MM.1S (cell line): Measurements from ENCODE around the gene MAEL.

Source experiments
- DNase-seq: peaks from one replicate; pipeline ENCODE4 v3.0.0-alpha.2; 2015
- H2AFZ ChIP-seq: fragments of 300-600 bp; sonication (generic); 2 replicates; pipeline ENCODE4 v1.6.0; 2016; ENCODE audit warnings: antibody characterized with exemption, low read length
- H3F3A ChIP-seq: fragments of 300-600 bp; sonication (generic); 2 replicates; pipeline ENCODE4 v1.6.1; 2016; ENCODE audit warnings: mild to moderate bottlenecking, antibody characterized with exemption, low read length, moderate library complexity, mixed read lengths; ENCODE audit not compliant: insufficient read depth
- H3K27ac ChIP-seq: fragments of 300-600 bp; sonication (generic); 2 replicates; pipeline ENCODE4 v1.5.1; 2016; ENCODE audit warnings: mild to moderate bottlenecking, low read length
- H3K27me3 ChIP-seq: fragments of 300-600 bp; sonication (generic); replicated peaks from 2 replicates; pipeline ENCODE4 v1.6.0; 2016; ENCODE audit warnings: low read length; ENCODE audit not compliant: insufficient read depth
- H3K36me3 ChIP-seq: fragments of 300-600 bp; sonication (generic); replicated peaks from 2 replicates; pipeline ENCODE4 v1.6.1; 2016; ENCODE audit warnings: mild to moderate bottlenecking, low read length, mixed read lengths; ENCODE audit not compliant: insufficient read depth
- H3K4me1 ChIP-seq: fragments of 300-600 bp; sonication (generic); 2 replicates; pipeline ENCODE4 v1.6.1; 2016; ENCODE audit warnings: low read length, mixed read lengths
- H3K4me2 ChIP-seq: fragments of 300-600 bp; sonication (generic); 2 replicates; pipeline ENCODE4 v1.6.0; 2016; ENCODE audit warnings: low read depth, low read length
- H3K4me3 ChIP-seq: fragments of 300-600 bp; sonication (generic); 2 replicates; pipeline ENCODE4 v1.5.1; 2016; ENCODE audit warnings: low read length, mixed read lengths
- H3K79me2 ChIP-seq: fragments of 300-600 bp; sonication (generic); 2 replicates; pipeline ENCODE4 v1.6.1; 2016; ENCODE audit warnings: mixed run types, low read length, mixed read lengths
- H3K9ac ChIP-seq: fragments of 300-600 bp; sonication (generic); 2 replicates; pipeline ENCODE4 v1.6.1; 2016; ENCODE audit warnings: low read length, mixed read lengths
- H3K9me2 ChIP-seq: fragments of 300-600 bp; sonication (generic); replicated peaks from 2 replicates; pipeline ENCODE4 v1.6.1; 2016; ENCODE audit warnings: mild to moderate bottlenecking, low read length, mixed read lengths; ENCODE audit not compliant: insufficient read depth
- H3K9me3 ChIP-seq: fragments of 300-600 bp; sonication (generic); replicated peaks from 2 replicates; pipeline ENCODE4 v1.6.1; 2016; ENCODE audit warnings: mild to moderate bottlenecking, low read length, mixed read lengths; ENCODE audit not compliant: insufficient read depth
- H4K20me1 ChIP-seq: fragments of 300-600 bp; sonication (generic); 2 replicates; pipeline ENCODE4 v1.6.1; 2016; ENCODE audit warnings: mild to moderate bottlenecking, low read length, moderate library complexity, mixed read lengths; ENCODE audit not compliant: insufficient read depth
- EZH2 ChIP-seq: fragments of 300-600 bp; sonication (generic); optimal IDR thresholded peaks from 2 replicates; pipeline ENCODE3; 2017; ENCODE audit warnings: low read depth, mild to moderate bottlenecking, antibody characterized with exemption, low read length, mixed read lengths
- EZH2phosphoT487 ChIP-seq: fragments of 300-600 bp; sonication (generic); IDR thresholded peaks from 2 replicates; pipeline ENCODE4 v1.6.1; 2018; ENCODE audit warnings: antibody characterized with exemption, low read length
- TF ChIP-seq, protein P1 (sequence below): fragments of 300-600 bp; sonication (generic); IDR thresholded peaks from 2 replicates; pipeline ENCODE4 v1.5.1; 2016; ENCODE audit warnings: antibody characterized with exemption, low read length, mixed read lengths

MAEL gene

DNA sequence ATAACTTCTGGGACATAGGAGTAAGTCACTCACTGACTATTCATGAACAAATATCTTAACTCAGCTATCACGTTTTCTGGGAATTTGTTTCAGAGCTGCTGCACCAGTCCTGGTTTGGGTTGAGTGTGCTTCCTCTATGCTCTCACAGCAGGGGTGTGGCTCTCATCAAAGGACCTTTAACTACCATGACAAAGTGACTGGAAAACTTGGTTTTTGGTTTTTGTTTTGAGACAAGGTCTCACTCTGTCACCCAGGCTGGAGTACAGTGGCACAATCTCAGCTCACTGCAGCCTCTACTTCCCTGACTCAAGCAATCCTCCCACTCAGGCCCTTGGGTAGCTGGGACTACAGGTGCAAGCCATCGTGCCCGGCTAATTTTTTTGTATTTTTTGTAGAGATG is 17.8 kb upstream of the MAEL start:
- Histone ChIP-seq H3K79me2 (no peaks in the 10 kb centered on the region), H3F3A (peaks cover 12% of the 10 kb centered on the region), H3K9ac (no peak overlapping the region), H3K4me1 (peaks cover 17% of the 10 kb centered on the region), H3K9me3 (no peaks in the 10 kb centered on the region), H3K4me3 (no peak overlapping the region), H3K9me2 (no peaks in the 10 kb centered on the region), H3K36me3 (no peaks in the 10 kb centered on the region), H2AFZ (no peak overlapping the region), H3K27me3 (peaks cover 16% of the 10 kb centered on the region), H4K20me1 (no peaks in the 10 kb centered on the region), H3K27ac (no peak overlapping the region), H3K4me2 (no peak overlapping the region)
- no peak for DNase-seq
- TF ChIP-seq EZH2 (no peak), EZH2phosphoT487 (no peak)
- TF ChIP-seq, protein P1, sequence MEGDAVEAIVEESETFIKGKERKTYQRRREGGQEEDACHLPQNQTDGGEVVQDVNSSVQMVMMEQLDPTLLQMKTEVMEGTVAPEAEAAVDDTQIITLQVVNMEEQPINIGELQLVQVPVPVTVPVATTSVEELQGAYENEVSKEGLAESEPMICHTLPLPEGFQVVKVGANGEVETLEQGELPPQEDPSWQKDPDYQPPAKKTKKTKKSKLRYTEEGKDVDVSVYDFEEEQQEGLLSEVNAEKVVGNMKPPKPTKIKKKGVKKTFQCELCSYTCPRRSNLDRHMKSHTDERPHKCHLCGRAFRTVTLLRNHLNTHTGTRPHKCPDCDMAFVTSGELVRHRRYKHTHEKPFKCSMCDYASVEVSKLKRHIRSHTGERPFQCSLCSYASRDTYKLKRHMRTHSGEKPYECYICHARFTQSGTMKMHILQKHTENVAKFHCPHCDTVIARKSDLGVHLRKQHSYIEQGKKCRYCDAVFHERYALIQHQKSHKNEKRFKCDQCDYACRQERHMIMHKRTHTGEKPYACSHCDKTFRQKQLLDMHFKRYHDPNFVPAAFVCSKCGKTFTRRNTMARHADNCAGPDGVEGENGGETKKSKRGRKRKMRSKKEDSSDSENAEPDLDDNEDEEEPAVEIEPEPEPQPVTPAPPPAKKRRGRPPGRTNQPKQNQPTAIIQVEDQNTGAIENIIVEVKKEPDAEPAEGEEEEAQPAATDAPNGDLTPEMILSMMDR: no peak

- no peak overlapping the region for H3K4me3 ChIP-seq
- H3K4me1 ChIP-seq: peaks cover 18% of the 10 kb centered on the region
- H3K36me3 ChIP-seq: no peaks in the 10 kb centered on the region
- no peaks in the 10 kb centered on the region for H3K79me2 ChIP-seq
- TF ChIP-seq EZH2phosphoT487 (no peak), EZH2 (no peak)
- TF ChIP-seq, protein P1: no peak
- no peaks in the 10 kb centered on the region for H3K9me2 ChIP-seq
- DNase-seq: no peak
- peaks cover 14% of the 10 kb centered on the region for H3F3A ChIP-seq
- no peak overlapping the region for H3K27ac ChIP-seq
- H3K27me3 ChIP-seq: peaks cover 17% of the 10 kb centered on the region
- H3K9ac ChIP-seq: no peak overlapping the region
- no peak overlapping the region for H3K4me2 ChIP-seq
- no peaks in the 10 kb centered on the region for H3K9me3 ChIP-seq
- H4K20me1 ChIP-seq: no peaks in the 10 kb centered on the region
- no peak overlapping the region for H2AFZ ChIP-seq
These were observed 16.9 kb upstream of the MAEL start for GRCh38 chr1:166972193-166972592.

DNA sequence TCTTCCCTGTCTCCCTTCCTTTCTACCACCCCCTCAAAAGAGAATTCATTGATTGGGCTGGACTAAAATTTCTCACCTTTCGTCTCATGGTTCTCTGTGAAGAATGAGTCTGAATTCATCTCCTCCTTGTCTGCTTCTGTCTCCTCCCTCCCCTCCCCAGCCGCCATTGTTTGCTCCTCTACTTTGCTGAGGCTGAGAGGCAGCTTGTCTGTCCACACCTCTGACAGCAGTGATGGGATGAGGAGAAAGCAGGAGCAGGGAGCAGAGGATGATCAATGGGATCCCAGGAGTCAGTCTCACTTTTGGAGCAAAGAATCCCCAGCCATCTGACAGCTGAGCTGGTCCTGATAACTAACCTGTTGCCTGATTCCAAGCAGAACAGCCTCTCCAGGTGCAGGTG is 16.3 kb upstream of the MAEL start:
- H3K9me3 ChIP-seq: no peaks in the 10 kb centered on the region
- TF ChIP-seq EZH2phosphoT487 (no peak), EZH2 (no peak)
- TF ChIP-seq, protein P1: no peak
- H3K9me2 ChIP-seq: no peaks in the 10 kb centered on the region
- no peak overlapping the region for H3K4me3 ChIP-seq
- peaks cover 17% of the 10 kb centered on the region for H3K27me3 ChIP-seq
- H3F3A ChIP-seq: peaks cover 14% of the 10 kb centered on the region
- no peaks in the 10 kb centered on the region for H3K36me3 ChIP-seq
- no peak overlapping the region for H3K9ac ChIP-seq
- no peak overlapping the region for H3K4me2 ChIP-seq
- peaks cover 18% of the 10 kb centered on the region for H3K4me1 ChIP-seq
- DNase-seq: no peak
- no peak overlapping the region for H2AFZ ChIP-seq
- no peak overlapping the region for H3K27ac ChIP-seq
- no peaks in the 10 kb centered on the region for H3K79me2 ChIP-seq
- no peaks in the 10 kb centered on the region for H4K20me1 ChIP-seq
